Fibroblast of skin of scalp (primary cell): ENCODE measurements around the gene ZFHX3.

Experiments used
- DNase-seq: peaks from one replicate; pipeline ENCODE4 v3.0.0-alpha.2; 2013

Gene ZFHX3

GRCh38 chr16:72972878-72973571, 74.9 kb downstream of the ZFHX3 start:
- no peak for DNase-seq

- no peak for DNase-seq
Observed at GRCh38 chr16:72971370-72971769, 76.6 kb downstream of the ZFHX3 start.

- DNase-seq: no peak
Observed at GRCh38 chr16:72970656-72971055, 77.3 kb downstream of the ZFHX3 start.

GRCh38 chr16:72969812-72970211, 78.1 kb downstream of the ZFHX3 start:
- no peak for DNase-seq

GRCh38 chr16:72969146-72969545, 78.8 kb downstream of the ZFHX3 start:
- DNase-seq: no peak

GRCh38 chr16:72967941-72968340, 80.0 kb downstream of the ZFHX3 start:
- no peak for DNase-seq

GRCh38 chr16:72963533-72964315, 84.2 kb downstream of the ZFHX3 start:
- peak; percentile 86 for DNase-seq

GRCh38 chr16:72962347-72962746, 85.6 kb downstream of the ZFHX3 start:
- no peak for DNase-seq

GRCh38 chr16:72961863-72962262, 86.1 kb downstream of the ZFHX3 start:
- DNase-seq: no peak

- peak; percentile 17 for DNase-seq
Observed at GRCh38 chr16:72961115-72961832, 86.7 kb downstream of the ZFHX3 start.

GRCh38 chr16:72960101-72960500, 87.8 kb downstream of the ZFHX3 start:
- no peak for DNase-seq

- no peak for DNase-seq
Observed at GRCh38 chr16:72959301-72959996, 88.5 kb downstream of the ZFHX3 start.

- DNase-seq: no peak
Observed at GRCh38 chr16:72958522-72959076, 89.3 kb downstream of the ZFHX3 start.

GRCh38 chr16:72957303-72958277, 90.3 kb downstream of the ZFHX3 start:
- no peak for DNase-seq

GRCh38 chr16:72956124-72957064, 91.5 kb downstream of the ZFHX3 start:
- no peak for DNase-seq

- DNase-seq: peak; percentile 91
Observed at GRCh38 chr16:72952811-72953271, 95.1 kb downstream of the ZFHX3 start.

GRCh38 chr16:72952404-72952803, 95.5 kb downstream of the ZFHX3 start:
- DNase-seq: no peak

GRCh38 chr16:72951916-72952315, 96.0 kb downstream of the ZFHX3 start:
- no peak for DNase-seq

- no peak for DNase-seq
Observed at GRCh38 chr16:72950669-72951068, 97.3 kb downstream of the ZFHX3 start.
